AG04450 (cell line): Measurements from ENCODE around the gene ACP2. TPM values are rescaled to one million over a fixed set of nuclear protein-coding genes. Genes with fewer than 3 reads are reported as not detected.

Source experiments
- CTCF ChIA-PET: fragments of 300-600, 350-600 bp; formaldehyde crosslinking; extraction: SDS; loops from one replicate; lab custom pipeline; 2022; ENCODE audit warnings: antibody characterized with exemption, inconsistent platforms; lab: Charles Lee
- POLR2A ChIA-PET: fragments of 350-600 bp; formaldehyde crosslinking; extraction: SDS; loops from one replicate; lab custom pipeline; 2021; ENCODE audit warnings: antibody characterized with exemption, inconsistent platforms; lab: Yijun Ruan, JAX
- DNase-seq: peaks from one replicate; pipeline ENCODE4 v3.0.0-alpha.2; 2011; ENCODE audit warnings: low read depth, low spot score
- H3K27ac ChIP-seq: one replicate; pipeline ENCODE4 v1.5.1; 2012; ENCODE audit warnings: low read depth, low read length, control low read depth
- H3K27me3 ChIP-seq: one replicate; pipeline ENCODE4 v1.6.0; 2012; ENCODE audit warnings: low read length; ENCODE audit not compliant: control insufficient read depth, insufficient read depth
- H3K4me3 ChIP-seq: 2 replicates; pipeline ENCODE4 v1.5.1; 2011; ENCODE audit warnings: mild to moderate bottlenecking, low read depth, low read length, control low read depth
- H3K9me3 ChIP-seq: 2 replicates; pipeline ENCODE4 v1.5.1; 2012; ENCODE audit warnings: low read length; ENCODE audit not compliant: control insufficient read depth, insufficient read depth
- CTCF ChIP-seq: IDR thresholded peaks from 2 replicates; pipeline ENCODE4 v1.5.1; 2011; ENCODE audit warnings: low read depth, low read length, control low read depth, inconsistent platforms
- polyA plus RNA-seq: library from polyadenylated mRNA; depleted of rRNA; stranded (reverse); fragments of >200 nt; gene quantifications from 2 replicates; pipeline ENCODE4 v1.2.3, GENCODE V29; 2011

ACP2 gene
- polyA plus RNA-seq, 1 experiment = 20.8 TPM

GRCh38 chr11:47235163-47235562, 13.5 kb downstream of the ACP2 start:
- ChIA-PET POLR2A (interaction anchor here (0.7 to 2.2 kb wide), 4 partner anchors 8 to 63 kb away, joined by 4 to 9 read pairs (median 4); partner anchors contain the start of gene ACP2), CTCF (interaction anchor here (0.7 to 3.5 kb wide), 7 partner anchors 11 to 177 kb away, joined by 3 to 30 read pairs (median 5); partner anchors contain the start of genes MADD and NR1H3)
- no peak for DNase-seq
- no peaks in the 10 kb centered on the region for H3K9me3 ChIP-seq
- TF ChIP-seq CTCF = no peak
- no peak overlapping the region for H3K4me3 ChIP-seq
- no peaks in the 10 kb centered on the region for H3K27me3 ChIP-seq
- no peak overlapping the region for H3K27ac ChIP-seq

GRCh38 chr11:47234669-47235100, 13.9 kb downstream of the ACP2 start:
- H3K4me3 ChIP-seq = no peak overlapping the region
- no peaks in the 10 kb centered on the region for H3K27me3 ChIP-seq
- POLR2A ChIA-PET = interaction anchor here (0.8 to 2.2 kb wide), 3 partner anchors 9 to 30 kb away, joined by 4 to 9 read pairs (median 4); partner anchors contain the start of gene ACP2
- H3K9me3 ChIP-seq = no peaks in the 10 kb centered on the region
- TF ChIP-seq CTCF = no peak
- no peak for DNase-seq
- CTCF ChIA-PET = interaction anchor here (0.7 to 3.5 kb wide), 12 partner anchors 8 to 178 kb away, joined by 3 to 30 read pairs (median 5); partner anchors contain the start of genes ACP2, MADD and NR1H3
- no peak overlapping the region for H3K27ac ChIP-seq

- peak; percentile 48 for TF ChIP-seq CTCF
- no peak for DNase-seq
- Histone ChIP-seq H3K4me3 (no peak overlapping the region), H3K27me3 (no peaks in the 10 kb centered on the region), H3K27ac (no peak overlapping the region), H3K9me3 (no peaks in the 10 kb centered on the region)
- ChIA-PET POLR2A (interaction anchor here (0.8 to 2.2 kb wide), 4 partner anchors 9 to 47 kb away, joined by 4 to 9 read pairs (median 4); partner anchors contain the start of gene ACP2), CTCF (interaction anchor here (0.7 to 3.5 kb wide), 14 partner anchors 8 to 178 kb away, joined by 3 to 30 read pairs (median 4); partner anchors contain the start of genes ACP2, MADD and NR1H3)
Observed at GRCh38 chr11:47233989-47234668, 14.5 kb downstream of the ACP2 start.

- no peak overlapping the region for H3K4me3 ChIP-seq
- ChIA-PET POLR2A (interaction anchor here (1.3 kb wide), 2 partner anchors 16 to 18 kb away, joined by 3 read pairs; partner anchors contain the start of genes ACP2 and DDB2), CTCF (interaction anchor here (0.5 to 3.5 kb wide), 9 partner anchors 11 to 391 kb away, joined by 3 to 30 read pairs (median 4); partner anchors contain the start of genes ACP2 and NR1H3)
- no peaks in the 10 kb centered on the region for H3K27me3 ChIP-seq
- H3K27ac ChIP-seq = no peak overlapping the region
- no peak for DNase-seq
- TF ChIP-seq CTCF = no peak
- H3K9me3 ChIP-seq = no peaks in the 10 kb centered on the region
Observed at GRCh38 chr11:47233051-47233450, 15.6 kb downstream of the ACP2 start.
